Natural killer cell (primary cell): ENCODE data around the gene DOCK4. TPM values are rescaled to one million over a fixed set of nuclear protein-coding genes. Genes with fewer than 3 reads are reported as not detected.

ENCODE experiments used
- ATAC-seq, 3 donors: fragments of 150-1000 bp in 2 of 3; fragments of 200-7000 bp in 1 of 3; cut with Tn5 transposase; 1 replicate in 1 of 3; 2 replicates in 2 of 3; pipeline ENCODE4 v1.10.0; 2021; ENCODE audit warnings: mild to moderate bottlenecking in 2 of 3, moderate library complexity in 2 of 3
- DNase-seq, 2 donors: peaks; one replicate each; pipeline versions ENCODE4 v3.0.0 to v3.0.0-alpha.2; 2013 to 2021; ENCODE audit warnings: mixed read lengths in 1 of 2
- H3K27ac ChIP-seq: one replicate; pipeline ENCODE4 v1.5.1; 2013; ENCODE audit warnings: mild to moderate bottlenecking, low read length
- H3K27me3 ChIP-seq: one replicate; pipeline ENCODE4 v1.6.1; 2013; ENCODE audit warnings: low read length; ENCODE audit not compliant: control insufficient read depth, insufficient read depth
- H3K36me3 ChIP-seq: one replicate; pipeline ENCODE4 v1.6.1; 2013; ENCODE audit warnings: low read length; ENCODE audit not compliant: control insufficient read depth, insufficient read depth
- H3K4me1 ChIP-seq: one replicate; pipeline ENCODE4 v1.6.1; 2013; ENCODE audit warnings: low read length; ENCODE audit not compliant: control insufficient read depth, insufficient read depth
- H3K4me3 ChIP-seq: one replicate; pipeline ENCODE4 v1.5.1; 2013; ENCODE audit warnings: low read length
- H3K9me3 ChIP-seq: one replicate; pipeline ENCODE4 v1.6.1; 2013; ENCODE audit warnings: low read length; ENCODE audit not compliant: control insufficient read depth, insufficient read depth
- H3K27ac Mint-ChIP-seq, 2 donors: one replicate each; pipeline ENCODE4 v1.8.0; 2022; ENCODE audit warnings: mild to moderate bottlenecking in 2 of 2, mixed read lengths in 2 of 2, moderate library complexity in 1 of 2
- H3K27me3 Mint-ChIP-seq, 2 donors: one replicate each; pipeline ENCODE4 v1.8.0; 2022; ENCODE audit warnings: low read depth in 2 of 2, mixed read lengths in 2 of 2
- H3K36me3 Mint-ChIP-seq: one replicate; pipeline ENCODE4 v1.8.0; 2022; ENCODE audit warnings: mixed read lengths
- H3K4me1 Mint-ChIP-seq, 2 donors: one replicate each; pipeline ENCODE4 v1.8.0; 2022; ENCODE audit warnings: mixed read lengths in 2 of 2
- H3K4me3 Mint-ChIP-seq: one replicate; pipeline ENCODE4 v1.8.0; 2022; ENCODE audit warnings: mild to moderate bottlenecking, moderate library complexity, mixed read lengths
- H3K9me3 Mint-ChIP-seq, 2 donors: one replicate each; pipeline ENCODE4 v1.8.0; 2022; ENCODE audit warnings: mixed read lengths in 2 of 2
- CTCF ChIP-seq: fragments of 200-600 bp; IDR thresholded peaks from one replicate; pipeline ENCODE4 v1.8.0; 2022; ENCODE audit warnings: antibody characterized with exemption
- WGBS: methylation state at CpG from one replicate; pipeline ENCODE4 v1.1.7; 2013; ENCODE audit warnings: missing lambda C conversion rate; ENCODE audit not compliant: insufficient coverage; 5-methylcytosine and 5-hydroxymethylcytosine counted together
- intact Hi-C: fragments of 100-400 bp; cut with micrococcal nuclease; formaldehyde crosslinking; loops from one replicate; pipeline ENCODE4 v1.14.2; 2022
- total RNA-seq, 4 donors: library from RNA; stranded (reverse); fragments of 120-200 nt in 1 of 4; gene quantifications; one replicate each; pipeline versions ENCODE4 v1.2.3 to v1.2.4, GENCODE V29; 2013 to 2022

DOCK4 gene
- total RNA-seq, 3 donors from 2014 or later (not counting 1 experiment from before 2014, with no cell fraction given): 0.61 to 2.4 (median 0.89) TPM

DNA sequence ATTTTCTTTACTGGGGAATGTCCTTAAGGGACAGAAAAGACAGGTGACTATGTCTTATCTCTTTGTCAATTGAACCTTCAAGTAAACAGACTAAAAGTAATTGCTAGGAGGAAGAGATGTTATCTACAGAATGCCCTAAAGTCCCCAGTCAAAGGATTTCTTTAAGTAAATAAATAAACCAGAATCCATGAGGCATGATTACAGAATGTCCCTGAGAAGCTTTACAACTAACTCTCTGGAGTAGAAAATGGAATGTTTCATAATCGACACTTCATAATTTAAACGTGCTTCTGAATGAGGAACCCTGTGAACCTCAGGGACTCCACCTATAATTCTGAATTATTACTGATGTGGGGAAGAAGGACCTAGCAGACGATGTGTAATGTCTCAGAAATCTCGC is 456.0 kb downstream of the DOCK4 start:
- Mint-ChIP-seq H3K4me1 (no peaks in the 10 kb centered on the region), H3K9me3 (no peaks in the 10 kb centered on the region), H3K27ac (no peak overlapping the region), H3K36me3 (no peaks in the 10 kb centered on the region), H3K4me3 (no peak overlapping the region), H3K27me3 (no peaks in the 10 kb centered on the region)
- DNase-seq (no peak), ATAC-seq (no peak)
- intact Hi-C loops: no loop called here
- no peaks in the 10 kb centered on the region for H3K9me3 ChIP-seq
- TF ChIP-seq CTCF: no peak
- no peaks in the 10 kb centered on the region for H3K36me3 ChIP-seq
- H3K4me3 ChIP-seq: no peak overlapping the region
- no peaks in the 10 kb centered on the region for H3K4me1 ChIP-seq
- no peak overlapping the region for H3K27ac ChIP-seq
- WGBS: 74% methylated on average over 4 of the region's 4 CpGs
- H3K27me3 ChIP-seq: no peaks in the 10 kb centered on the region

GRCh38 chr7:111749625-111750024 is 456.6 kb downstream of the DOCK4 start:
- Histone ChIP-seq H3K27ac (no peak overlapping the region), H3K27me3 (no peaks in the 10 kb centered on the region), H3K9me3 (no peaks in the 10 kb centered on the region), H3K4me1 (no peaks in the 10 kb centered on the region), H3K36me3 (no peaks in the 10 kb centered on the region), H3K4me3 (no peak overlapping the region)
- intact Hi-C loops: no loop called here
- H3K4me3 Mint-ChIP-seq: no peak overlapping the region
- ATAC-seq (no peak), DNase-seq (no peak)
- TF ChIP-seq CTCF: no peak
- H3K9me3 Mint-ChIP-seq: no peaks in the 10 kb centered on the region
- 60% methylated on average over 1 of the region's 2 CpGs for WGBS
- no peaks in the 10 kb centered on the region for H3K36me3 Mint-ChIP-seq
- no peaks in the 10 kb centered on the region for H3K4me1 Mint-ChIP-seq
- no peaks in the 10 kb centered on the region for H3K27me3 Mint-ChIP-seq
- no peak overlapping the region for H3K27ac Mint-ChIP-seq

- no peak for TF ChIP-seq CTCF
- Histone ChIP-seq H3K36me3 (no peaks in the 10 kb centered on the region), H3K27ac (no peak overlapping the region), H3K27me3 (no peaks in the 10 kb centered on the region), H3K9me3 (no peaks in the 10 kb centered on the region), H3K4me3 (no peak overlapping the region), H3K4me1 (no peaks in the 10 kb centered on the region)
- DNase-seq (no peak), ATAC-seq (no peak)
- Mint-ChIP-seq H3K36me3 (no peaks in the 10 kb centered on the region), H3K27me3 (no peaks in the 10 kb centered on the region), H3K4me1 (no peaks in the 10 kb centered on the region), H3K9me3 (no peaks in the 10 kb centered on the region), H3K4me3 (no peak overlapping the region), H3K27ac (no peak overlapping the region)
- intact Hi-C loops: no loop called here
Observed at GRCh38 chr7:111747718-111748117, 458.5 kb downstream of the DOCK4 start.

DNA sequence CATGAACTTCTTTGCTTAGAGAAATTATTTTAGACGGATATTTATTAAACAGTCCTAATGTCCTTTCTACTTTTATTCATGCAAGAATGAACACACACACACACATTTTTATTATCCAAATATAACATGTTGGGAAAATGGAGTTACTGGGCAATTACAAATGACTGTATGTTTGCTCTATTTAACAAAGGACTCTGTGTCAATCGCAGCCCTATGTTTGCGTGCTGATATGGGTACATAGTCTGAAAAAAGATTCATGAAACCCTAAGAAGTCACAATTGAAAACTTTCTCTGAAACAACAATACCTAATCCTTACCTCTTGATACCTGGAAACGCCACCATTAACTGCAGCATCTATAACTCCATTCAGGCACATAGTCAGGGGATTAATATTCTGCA is 459.2 kb downstream of the DOCK4 start:
- no peak overlapping the region for H3K4me3 ChIP-seq
- Mint-ChIP-seq H3K27ac (no peak overlapping the region), H3K9me3 (no peaks in the 10 kb centered on the region), H3K4me3 (no peak overlapping the region), H3K4me1 (no peaks in the 10 kb centered on the region), H3K36me3 (no peaks in the 10 kb centered on the region), H3K27me3 (no peaks in the 10 kb centered on the region)
- H3K27ac ChIP-seq: no peak overlapping the region
- ATAC-seq: no peak
- DNase-seq: no peak
- H3K9me3 ChIP-seq: no peaks in the 10 kb centered on the region
- TF ChIP-seq CTCF: no peak
- no peaks in the 10 kb centered on the region for H3K4me1 ChIP-seq
- no peaks in the 10 kb centered on the region for H3K27me3 ChIP-seq
- intact Hi-C loops: no loop called here
- no peaks in the 10 kb centered on the region for H3K36me3 ChIP-seq
- WGBS: 89% methylated on average over 3 of the region's 4 CpGs
